Stimulated activated CD4-positive, alpha-beta T cell treated with anti-CD3 and anti-CD28 coated beads, Interleukin-2, amount 100 ng/mL, for 48 hours (primary cell): Measurements from ENCODE around the gene PRKCE.

Experiments
- DNase-seq, 2 donors: peaks; one replicate each; pipeline ENCODE4 v3.0.0-alpha.2; 2020

PRKCE gene

GRCh38 chr2:46142546-46143428, 491.3 kb downstream of the PRKCE start:
- no peak for DNase-seq

- no peak for DNase-seq
Measured at GRCh38 chr2:46143429-46144132, 492.1 kb downstream of the PRKCE start.

- no peak for DNase-seq
Measured at GRCh38 chr2:46144133-46144800, 492.8 kb downstream of the PRKCE start.

- no peak for DNase-seq
Measured at GRCh38 chr2:46145017-46145416, 493.5 kb downstream of the PRKCE start.

GRCh38 chr2:46145840-46146239, 494.4 kb downstream of the PRKCE start:
- DNase-seq, result no peak

- no peak for DNase-seq
Measured at GRCh38 chr2:46146866-46147502, 495.5 kb downstream of the PRKCE start.

GRCh38 chr2:46147626-46148368, 496.3 kb downstream of the PRKCE start:
- DNase-seq, result no peak

GRCh38 chr2:46148369-46148736, 496.9 kb downstream of the PRKCE start:
- DNase-seq, result no peak

GRCh38 chr2:46150445-46150955, 499.0 kb downstream of the PRKCE start:
- no peak for DNase-seq

GRCh38 chr2:46151577-46151976, 500.1 kb downstream of the PRKCE start:
- DNase-seq, result no peak

- DNase-seq, result no peak
Measured at GRCh38 chr2:46153996-46154753, 502.7 kb downstream of the PRKCE start.

- DNase-seq, result no peak
Measured at GRCh38 chr2:46157072-46157965, 505.8 kb downstream of the PRKCE start.

- no peak for DNase-seq
Measured at GRCh38 chr2:46157966-46158310, 506.5 kb downstream of the PRKCE start.

- no peak for DNase-seq
Measured at GRCh38 chr2:46158661-46159060, 507.2 kb downstream of the PRKCE start.

GRCh38 chr2:46160326-46160725, 508.9 kb downstream of the PRKCE start:
- DNase-seq, result no peak

- no peak for DNase-seq
Measured at GRCh38 chr2:46161315-46161714, 509.8 kb downstream of the PRKCE start.

GRCh38 chr2:46161911-46162310, 510.4 kb downstream of the PRKCE start:
- DNase-seq, result no peak

- DNase-seq, result no peak
Measured at GRCh38 chr2:46162329-46163097, 511.0 kb downstream of the PRKCE start.

- no peak for DNase-seq
Measured at GRCh38 chr2:46163098-46163430, 511.6 kb downstream of the PRKCE start.
